NCI-H2081 (cell line): Measurements from ENCODE around the gene SNRPA.
"Not testable (repeated sequence)": the region's sequence is repeated elsewhere in the genome, so short reads cannot be mapped to it uniquely, and the experiment has no call there.

ENCODE experiments used
- DNase-seq, 2 experiments: peaks; one replicate each; lab custom pipeline; 2025; lab: John Stamatoyannopoulos, UW

Gene SNRPA

GRCh38 chr19:40777645-40777936 lies 26.6 kb downstream of the SNRPA start:
- no peak for DNase-seq

- peak; percentile 99 for DNase-seq
Observed at GRCh38 chr19:40777937-40778705, 27.1 kb downstream of the SNRPA start, which contains the start of gene RAB4B. TSS of gene RAB4B (plus strand) at chr19:40778247. CDS start at chr19:40778376, 129 bp downstream.

- DNase-seq: no peak
Observed at GRCh38 chr19:40778706-40779284, 27.8 kb downstream of the SNRPA start.

GRCh38 chr19:40780582-40780981 lies 29.6 kb downstream of the SNRPA start:
- no peak for DNase-seq

- no peak for DNase-seq
Observed at GRCh38 chr19:40781140-40781539, 30.1 kb downstream of the SNRPA start.

- no peak for DNase-seq
Observed at GRCh38 chr19:40783711-40784110, 32.7 kb downstream of the SNRPA start.

GRCh38 chr19:40784146-40784545 lies 33.1 kb downstream of the SNRPA start:
- DNase-seq: not testable (repeated sequence)

- no peak for DNase-seq
Observed at GRCh38 chr19:40785526-40785925, 34.5 kb downstream of the SNRPA start.

- DNase-seq: no peak
Observed at GRCh38 chr19:40786060-40787037, 35.3 kb downstream of the SNRPA start.

GRCh38 chr19:40791349-40791748 lies 40.3 kb downstream of the SNRPA start:
- DNase-seq: no peak

- DNase-seq: no peak
Observed at GRCh38 chr19:40791996-40792395, 41.0 kb downstream of the SNRPA start.

GRCh38 chr19:40797166-40797962 lies 46.4 kb downstream of the SNRPA start:
- no peak for DNase-seq

- DNase-seq: peak in 1 of 2 experiments; percentile 31
Observed at GRCh38 chr19:40797963-40798682, 47.1 kb downstream of the SNRPA start.

GRCh38 chr19:40798683-40799557 lies 47.9 kb downstream of the SNRPA start, which contains the start of gene EGLN2:
TSS of gene EGLN2 (plus strand) at chr19:40799191. CDS start at chr19:40800573, 1,382 bp downstream.
- DNase-seq: peak; percentile 99

GRCh38 chr19:40799558-40800338 lies 48.7 kb downstream of the SNRPA start:
- DNase-seq: no peak

GRCh38 chr19:40800339-40800996 lies 49.5 kb downstream of the SNRPA start:
- DNase-seq: no peak

- no peak for DNase-seq
Observed at GRCh38 chr19:40800997-40801377, 50.0 kb downstream of the SNRPA start.

- DNase-seq: no peak
Observed at GRCh38 chr19:40801426-40802299, 50.7 kb downstream of the SNRPA start.
